ENCODE data around the gene LTBP2.

The LTBP2 gene

DNA sequence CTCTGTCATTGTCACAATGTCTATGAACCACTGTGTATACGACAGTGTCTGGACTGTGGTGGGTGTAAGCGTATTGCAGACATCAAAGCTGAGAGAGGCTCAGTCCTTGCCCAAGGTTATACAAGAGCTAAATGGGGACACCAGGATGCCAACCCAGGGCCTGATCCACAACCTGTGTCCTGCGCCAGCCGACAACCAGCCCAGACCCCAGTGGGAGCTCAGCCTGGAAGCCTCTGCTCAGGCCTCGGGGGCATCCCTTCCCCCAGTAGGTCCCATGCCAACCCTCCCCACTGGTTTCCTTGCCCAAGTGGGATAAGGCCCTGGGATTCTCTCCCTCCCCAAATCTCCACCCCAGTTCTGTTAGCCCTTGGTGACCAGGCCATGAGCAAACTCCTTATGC is 54.3 kb downstream of the LTBP2 start:
- ChIA-PET CTCF (interaction anchor here (1.0 to 1.2 kb wide), 2 partner anchors 15 to 52 kb away, joined by 3 to 4 read pairs; no protein-coding TSS in a partner anchor), POLR2A (no interaction called here)
- TF ChIP-seq, protein P1, sequence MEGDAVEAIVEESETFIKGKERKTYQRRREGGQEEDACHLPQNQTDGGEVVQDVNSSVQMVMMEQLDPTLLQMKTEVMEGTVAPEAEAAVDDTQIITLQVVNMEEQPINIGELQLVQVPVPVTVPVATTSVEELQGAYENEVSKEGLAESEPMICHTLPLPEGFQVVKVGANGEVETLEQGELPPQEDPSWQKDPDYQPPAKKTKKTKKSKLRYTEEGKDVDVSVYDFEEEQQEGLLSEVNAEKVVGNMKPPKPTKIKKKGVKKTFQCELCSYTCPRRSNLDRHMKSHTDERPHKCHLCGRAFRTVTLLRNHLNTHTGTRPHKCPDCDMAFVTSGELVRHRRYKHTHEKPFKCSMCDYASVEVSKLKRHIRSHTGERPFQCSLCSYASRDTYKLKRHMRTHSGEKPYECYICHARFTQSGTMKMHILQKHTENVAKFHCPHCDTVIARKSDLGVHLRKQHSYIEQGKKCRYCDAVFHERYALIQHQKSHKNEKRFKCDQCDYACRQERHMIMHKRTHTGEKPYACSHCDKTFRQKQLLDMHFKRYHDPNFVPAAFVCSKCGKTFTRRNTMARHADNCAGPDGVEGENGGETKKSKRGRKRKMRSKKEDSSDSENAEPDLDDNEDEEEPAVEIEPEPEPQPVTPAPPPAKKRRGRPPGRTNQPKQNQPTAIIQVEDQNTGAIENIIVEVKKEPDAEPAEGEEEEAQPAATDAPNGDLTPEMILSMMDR (IDR thresholded peaks at IDR 0.05; ENCODE audit: control extremely low read depth, extremely low read depth, low read depth, missing control alignments), result no peak
- DNase-seq (ENCODE audit: extremely low spot score), result no peak

DNA sequence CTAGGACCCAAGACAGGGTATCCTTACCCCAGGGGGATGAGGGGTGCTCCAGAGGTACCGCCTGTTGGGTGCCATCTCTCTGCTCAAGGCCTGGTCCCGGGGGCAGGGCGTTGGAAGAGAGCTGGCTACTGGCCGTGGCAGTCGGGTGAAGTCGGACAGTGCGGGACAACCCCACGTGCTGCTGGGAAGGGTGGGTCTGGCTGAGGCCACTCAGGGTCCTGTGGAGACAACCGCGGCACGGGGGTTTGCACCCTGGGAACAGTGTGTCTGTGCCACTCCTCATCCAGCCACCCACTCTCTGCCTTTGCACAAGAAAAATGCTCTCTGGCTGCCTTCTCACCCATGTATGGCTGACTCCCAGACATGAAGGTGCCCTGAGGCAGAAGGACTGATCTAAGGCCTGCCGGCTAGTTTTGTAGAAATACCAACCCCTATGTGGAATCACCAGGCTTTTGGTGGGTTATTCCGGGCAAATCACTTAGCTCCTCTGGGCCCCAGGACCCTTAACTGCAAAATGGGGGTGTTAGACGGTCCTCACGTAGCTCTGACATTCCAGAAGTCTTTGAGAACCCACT is 56.5 kb downstream of the LTBP2 start:
- ChIA-PET POLR2A (no interaction called here), CTCF (interaction anchor here (1.2 kb wide), 1 partner anchor 27 kb away, joined by 3 read pairs; no protein-coding TSS in a partner anchor)
- DNase-seq (ENCODE audit: extremely low spot score), result no peak
- TF ChIP-seq, protein P1 (IDR thresholded peaks at IDR 0.05; ENCODE audit: control extremely low read depth, extremely low read depth, low read depth, missing control alignments), result no peak

DNA sequence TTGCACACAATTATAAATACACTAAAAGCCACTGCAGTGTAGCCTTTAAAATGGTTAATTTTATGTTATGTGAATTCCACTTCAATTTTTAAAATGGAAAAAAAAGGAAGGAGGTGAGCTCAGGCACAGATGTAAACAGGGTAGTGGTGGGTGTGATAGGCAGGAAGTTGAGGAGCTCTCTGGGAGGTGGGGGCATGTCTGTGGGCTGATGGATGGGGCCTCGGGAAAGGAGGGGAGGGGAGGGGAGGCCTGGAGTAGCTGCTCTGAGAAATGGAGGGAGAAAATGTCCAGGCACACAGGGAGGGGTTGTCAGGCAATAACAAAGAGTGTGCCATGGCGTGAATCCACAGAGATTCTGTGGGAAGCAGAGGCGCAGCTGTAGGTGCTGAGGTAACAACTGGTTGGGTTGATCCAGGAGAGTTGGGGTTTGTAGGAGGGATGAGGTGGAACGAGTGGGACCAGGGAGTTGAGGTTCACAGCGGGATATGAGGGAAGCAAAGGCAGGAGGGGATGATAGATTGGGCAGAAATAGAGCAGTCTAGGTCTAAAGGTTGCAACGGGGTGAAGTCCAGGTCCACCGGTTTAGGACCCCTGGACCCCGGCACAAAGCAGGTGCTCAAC is 57.2 kb downstream of the LTBP2 start:
- TF ChIP-seq, protein P1 (IDR thresholded peaks at IDR 0.05; ENCODE audit: control extremely low read depth, extremely low read depth, low read depth, missing control alignments), result no peak
- DNase-seq (ENCODE audit: extremely low spot score), result no peak
- CTCF ChIA-PET, result no interaction called here
- POLR2A ChIA-PET, result no interaction called here

- no peak for DNase-seq (ENCODE audit: extremely low spot score)
- POLR2A ChIA-PET, result no interaction called here
- CTCF ChIA-PET, result interaction anchor here (0.8 to 1.7 kb wide), 2 partner anchors 12 to 16 kb away, joined by 3 to 4 read pairs; no protein-coding TSS in a partner anchor
- TF ChIP-seq, protein P1 (IDR thresholded peaks at IDR 0.05; ENCODE audit: control extremely low read depth, extremely low read depth, low read depth, missing control alignments), result no peak
These were observed 59.4 kb downstream of the LTBP2 start for GRCh38 chr14:74552623-74553022.

DNA sequence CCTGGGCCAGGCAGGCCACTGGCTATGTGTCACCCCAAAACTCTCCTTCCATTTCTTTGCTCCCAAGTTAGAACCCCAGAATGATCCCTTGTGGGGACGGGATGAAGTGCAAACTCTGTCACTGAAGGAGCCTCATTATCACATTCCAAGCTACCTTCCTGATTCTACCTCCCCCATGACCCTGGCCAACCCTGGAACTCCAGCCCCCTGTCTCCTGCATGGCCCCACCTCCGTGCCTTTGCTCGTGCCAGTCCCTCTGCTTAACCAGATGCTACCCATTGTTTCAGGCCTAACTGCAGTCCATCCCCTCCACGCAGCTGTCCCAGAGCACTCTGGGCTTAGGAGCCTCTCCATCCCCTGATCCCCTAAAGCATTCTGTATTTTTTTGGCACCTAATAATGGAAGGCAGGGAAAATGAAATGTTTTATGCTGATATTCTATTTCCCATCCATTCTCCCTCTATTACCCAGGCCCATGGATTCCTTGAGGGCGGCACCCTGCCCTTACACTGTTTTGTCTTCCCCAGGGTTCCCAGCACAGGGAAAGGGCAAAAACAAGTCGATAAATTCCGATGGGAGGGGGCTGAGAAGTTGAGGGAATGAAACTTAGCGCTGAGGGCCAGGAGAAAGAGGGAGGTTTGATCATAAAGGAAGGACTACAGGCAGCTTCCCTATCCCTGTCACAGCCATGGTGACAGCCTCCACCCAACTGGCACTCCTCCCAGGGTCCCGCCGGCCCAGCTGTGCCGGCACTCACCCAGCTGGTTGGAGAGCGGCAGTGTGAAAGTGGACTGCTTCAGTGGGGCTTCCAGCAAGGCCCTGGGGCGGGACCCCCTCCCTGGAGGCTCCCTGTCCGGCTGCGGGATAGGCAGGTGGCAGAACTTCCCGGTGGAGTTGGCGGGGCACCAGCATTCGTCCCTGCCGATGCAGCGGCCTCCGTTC is 60.3 kb downstream of the LTBP2 start:
- DNase-seq (ENCODE audit: extremely low spot score), result no peak
- TF ChIP-seq, protein P1 (IDR thresholded peaks at IDR 0.05; ENCODE audit: control extremely low read depth, extremely low read depth, low read depth, missing control alignments), result no peak
- CTCF ChIA-PET, result no interaction called here
- POLR2A ChIA-PET, result no interaction called here

DNA sequence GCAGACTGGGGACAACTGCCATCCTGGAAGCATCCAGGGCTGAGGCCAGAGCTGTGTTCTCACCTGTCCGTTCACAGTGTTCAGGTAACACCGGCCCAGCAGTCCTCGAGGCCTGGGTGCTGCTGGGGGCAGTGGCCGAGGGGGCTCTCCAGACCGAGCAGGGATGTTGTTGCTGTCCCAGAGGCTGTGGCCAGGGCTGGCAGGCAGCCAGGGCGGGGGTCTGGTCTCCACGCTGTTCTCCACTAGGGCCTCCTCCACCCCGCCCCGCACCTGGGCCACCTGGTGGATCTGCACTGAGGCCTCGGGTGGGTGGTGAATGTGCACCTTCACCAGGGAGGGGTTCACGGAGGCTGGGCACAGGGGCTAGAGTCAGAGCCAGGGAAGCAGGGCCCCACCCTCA is 61.0 kb downstream of the LTBP2 start:
- POLR2A ChIA-PET, result no interaction called here
- no peak for DNase-seq (ENCODE audit: extremely low spot score)
- CTCF ChIA-PET, result no interaction called here
- TF ChIP-seq, protein P1 (IDR thresholded peaks at IDR 0.05; ENCODE audit: control extremely low read depth, extremely low read depth, low read depth, missing control alignments), result no peak
